HepG2 (cell line): ENCODE results near the gene MINDY1. TPM values are rescaled to one million over a fixed set of nuclear protein-coding genes. Genes with fewer than 3 reads are reported as not detected.

ENCODE experiments used
- ATAC-seq: fragments of 200-7000 bp; cut with Tn5 transposase; 3 replicates; pipeline ENCODE4 v1.9.1; 2020; ENCODE audit warnings: mild to moderate bottlenecking, moderate library complexity
- BruUV-seq: library from RNA; stranded (reverse); fragments of 400-500 nt; replicated peaks from 2 replicates; lab custom pipeline; 2021; lab: Mats Ljungman, UMichigan
- CTCF ChIA-PET: fragments of 300-600 bp; formaldehyde crosslinking; extraction: SDS; loops from one replicate; lab custom pipeline; 2021; ENCODE audit warnings: low total read pairs, inconsistent platforms, low intra/inter-chr PET ratio; lab: Yijun Ruan, JAX
- POLR2A ChIA-PET: fragments of 350-600 bp; sonication (Branson Sonifier 250); formaldehyde crosslinking; loops from one replicate; lab custom pipeline; 2020; ENCODE audit warnings: antibody characterized with exemption, inconsistent platforms; lab: Yijun Ruan, JAX
- DNase-seq: peaks from one replicate; pipeline ENCODE4 v3.0.0-alpha.2; 2015; ENCODE audit warnings: low spot score
- FAIRE-seq: peaks from 3 replicates; lab custom pipeline; 2011; peaks lifted over from hg19 to GRCh38; lab: Jason Lieb, UNC
- H2AFZ ChIP-seq: one replicate; pipeline ENCODE4 v1.6.1; 2011; ENCODE audit warnings: low read length, inconsistent platforms
- H3K27ac ChIP-seq: fragments of 300-600 bp; 3 replicates; pipeline ENCODE4 v1.8.0; 2011; ENCODE audit warnings: mixed run types, mild to moderate bottlenecking, mixed read lengths, low read length, inconsistent platforms; ENCODE audit not compliant: insufficient read depth; ENCODE audit errors: extremely low read length
- H3K27me3 ChIP-seq, 2 experiments: fragments of 200-600 bp in 1 of 2; 2 replicates in 1 of 2; 3 replicates in 1 of 2; pipeline versions ENCODE4 v1.6.0 to v1.8.0; 2011; ENCODE audit warnings: low read length in 2 of 2, mild to moderate bottlenecking in 2 of 2, moderate library complexity in 2 of 2, inconsistent platforms in 1 of 2; ENCODE audit not compliant: insufficient read depth in 2 of 2, control insufficient read depth in 1 of 2
- H3K36me3 ChIP-seq, 2 experiments: fragments of 200-600 bp in 1 of 2; replicated peaks in 1 of 2; 2 replicates in 1 of 2; 3 replicates in 1 of 2; pipeline versions ENCODE4 v1.5.1 to v1.8.0; 2011; ENCODE audit warnings: low read length in 2 of 2, inconsistent platforms in 1 of 2; ENCODE audit not compliant: insufficient read depth in 2 of 2, control insufficient read depth in 1 of 2
- H3K4me1 ChIP-seq: 2 replicates; pipeline ENCODE4 v1.5.1; 2012; ENCODE audit warnings: low read length, inconsistent platforms; ENCODE audit not compliant: insufficient read depth
- H3K4me2 ChIP-seq: 2 replicates; pipeline ENCODE4 v1.6.0; 2011; ENCODE audit warnings: low read depth, low read length, inconsistent platforms
- H3K4me3 ChIP-seq, 3 experiments: fragments of 200-600 bp in 1 of 3; sonication (generic), shearing (Covaris generic) in 1 of 3; replicated peaks in 1 of 3; 2 replicates each; pipeline ENCODE4 v1.5.1; 2011 to 2016; ENCODE audit warnings: low read length in 3 of 3, inconsistent platforms in 2 of 3, low read depth in 2 of 3, mild to moderate bottlenecking in 2 of 3, control low read depth in 1 of 3, mixed read lengths in 1 of 3; ENCODE audit not compliant: insufficient read depth in 1 of 3
- H3K79me2 ChIP-seq: one replicate; pipeline ENCODE4 v1.6.1; 2011; ENCODE audit warnings: low read length, inconsistent platforms; ENCODE audit not compliant: insufficient read depth
- H3K9ac ChIP-seq: 2 replicates; pipeline ENCODE4 v1.6.0; 2011; ENCODE audit warnings: mild to moderate bottlenecking, low read depth, low read length, inconsistent platforms; ENCODE audit not compliant: insufficient read depth
- H3K9me3 ChIP-seq: 2 replicates; pipeline ENCODE4 v1.5.1; 2012; ENCODE audit warnings: mild to moderate bottlenecking, low read length
- H4K20me1 ChIP-seq: 2 replicates; pipeline ENCODE4 v1.6.0; 2011; ENCODE audit warnings: inconsistent platforms, mild to moderate bottlenecking, low read length, moderate library complexity; ENCODE audit not compliant: insufficient read depth
- AFF4 ChIP-seq: sonication (generic); formaldehyde crosslinking; IDR thresholded peaks from 2 replicates; pipeline ENCODE4 v1.4.0; 2020; ENCODE audit warnings: missing genetic modification reagents
- AKAP8 ChIP-seq: sonication (generic); formaldehyde crosslinking; IDR thresholded peaks from 2 replicates; pipeline ENCODE4 v1.5.1; 2020; ENCODE audit warnings: mild to moderate bottlenecking, missing genetic modification reagents
- CBX1 ChIP-seq: IDR thresholded peaks from one replicate; pipeline ENCODE4 v1.6.1; 2016; ENCODE audit warnings: antibody characterized with exemption, low read depth
- EEA1 ChIP-seq: sonication (generic); formaldehyde crosslinking; IDR thresholded peaks from 2 replicates; pipeline ENCODE4 v1.5.1; 2020; ENCODE audit warnings: mild to moderate bottlenecking, missing genetic modification reagents, borderline replicate concordance
- FOXK2 ChIP-seq: fragments of 450-650 bp; IDR thresholded peaks from 2 replicates; pipeline ENCODE4 v1.6.1; 2016
- HIVEP1 ChIP-seq: sonication (generic); formaldehyde crosslinking; IDR thresholded peaks from 2 replicates; pipeline ENCODE4 v1.4.0; 2020; ENCODE audit warnings: mild to moderate bottlenecking, missing genetic modification reagents
- NFIC ChIP-seq: IDR thresholded peaks from 2 replicates; pipeline ENCODE4 v1.6.1; 2012; ENCODE audit warnings: mild to moderate bottlenecking, low read length, inconsistent platforms
- RARA ChIP-seq: IDR thresholded peaks from 2 replicates; pipeline ENCODE4 v1.6.1; 2016; ENCODE audit warnings: missing genetic modification reagents, missing compliant biosample characterization
- SIX4 ChIP-seq: sonication (generic); formaldehyde crosslinking; IDR thresholded peaks from 2 replicates; pipeline ENCODE4 v1.4.0; 2020; ENCODE audit warnings: missing genetic modification reagents
- SMC3 ChIP-seq: IDR thresholded peaks from 2 replicates; pipeline ENCODE4 v1.6.1; 2011; ENCODE audit warnings: low read length, improper control_type of control experiment
- SRF ChIP-seq: IDR thresholded peaks from 2 replicates; pipeline ENCODE4 v1.6.1; 2011; ENCODE audit warnings: mild to moderate bottlenecking, low read depth, low read length, moderate library complexity
- ZNF207 ChIP-seq: fragments of 450-650 bp; IDR thresholded peaks from 2 replicates; pipeline ENCODE4 v1.6.1; 2016; ENCODE audit warnings: antibody characterized with exemption, borderline replicate concordance
- ZNF280B ChIP-seq: sonication (generic); formaldehyde crosslinking; IDR thresholded peaks from 2 replicates; pipeline ENCODE4 v1.5.0; 2020; ENCODE audit warnings: missing genetic modification reagents, mild to moderate bottlenecking, borderline replicate concordance
- ZNF501 ChIP-seq: sonication (generic); formaldehyde crosslinking; IDR thresholded peaks from 2 replicates; pipeline ENCODE4 v1.5.1; 2020; ENCODE audit warnings: mild to moderate bottlenecking, moderate library complexity, missing genetic modification reagents
- ZNF510 ChIP-seq: sonication (generic); formaldehyde crosslinking; IDR thresholded peaks from 2 replicates; pipeline ENCODE4 v1.4.0; 2020; ENCODE audit warnings: low read depth, mild to moderate bottlenecking, missing genetic modification reagents
- ZNF577 ChIP-seq: sonication (generic); formaldehyde crosslinking; IDR thresholded peaks from 2 replicates; pipeline ENCODE4 v1.4.0; 2020; ENCODE audit warnings: mild to moderate bottlenecking, low read depth, missing genetic modification reagents, borderline replicate concordance
- ZNF790 ChIP-seq: sonication (generic); formaldehyde crosslinking; IDR thresholded peaks from 2 replicates; pipeline ENCODE4 v1.8.0; 2022; ENCODE audit warnings: missing genetic modification reagents, mild to moderate bottlenecking, borderline replicate concordance
- ZUFSP ChIP-seq: sonication (generic); formaldehyde crosslinking; IDR thresholded peaks from 2 replicates; pipeline ENCODE4 v1.9.0; 2021; ENCODE audit warnings: missing genetic modification reagents, mild to moderate bottlenecking, borderline replicate concordance
- WGBS: methylation state at CpG from one replicate; pipeline ENCODE4 v1.1.6; 2017; ENCODE audit warnings: low lambda C conversion rate; 5-methylcytosine and 5-hydroxymethylcytosine counted together
- in situ Hi-C: cut with HindIII; loops from 2 replicates; pipeline ENCODE4 v1.10.0; 2017; ENCODE audit warnings: low pct_unique_long_range_greater_than_20kb; ENCODE audit not compliant: extremely low pct_ligation_motif_present
- intact Hi-C: fragments of 100-400 bp; cut with micrococcal nuclease; formaldehyde crosslinking; loops from one replicate; pipeline ENCODE4 v1.10.0; 2022; ENCODE audit not compliant: unreplicated experiment
- polyA plus RNA-seq, 8 experiments: library from polyadenylated mRNA; depleted of rRNA in 3 of 8; stranded (reverse) in 7 of 8; unstranded in 1 of 8; fragments of >200 nt; fragmentation: Illumina TruSeq in 4 of 8; extraction: Trizol in 4 of 8; gene quantifications; 2 replicates each; pipeline versions ENCODE4 v1.2.1 to v1.2.3, GENCODE V29; 2011 to 2016; ENCODE audit warnings: low read depth in 4 of 8, missing spikeins in 1 of 8, mixed read lengths in 1 of 8; ENCODE audit not compliant: insufficient read depth in 1 of 8
- total RNA-seq, 5 experiments: library from RNA; depleted of rRNA; stranded (reverse); fragments of >200 nt; fragmentation: Illumina TruSeq; extraction: Trizol; gene quantifications; 2 replicates each; pipeline ENCODE4 v1.2.3, GENCODE V29; 2016; ENCODE audit warnings: low read depth in 1 of 5

Gene MINDY1
- total and polyA plus RNA-seq, 2 of the 13 experiments (the other 11 are each of a cell fraction or from before 2014, with no cell fraction given): 11.1 to 15.0 TPM

- H4K20me1 ChIP-seq: peaks cover 21% of the 10 kb centered on the region
- peaks cover 63% of the 10 kb centered on the region for H3K79me2 ChIP-seq
- intact Hi-C loops (loop anchor here (5.0 kb wide), 1 partner anchor 35 kb away; the partner anchor contains the start of genes MINDY1 and PRUNE1), in situ Hi-C loops (no loop called here)
- peak overlapping the region; percentile 71 to 95 (median 89) for H3K4me3 ChIP-seq
- no peak for FAIRE-seq
- ATAC-seq: no peak
- peak overlapping the region; percentile 98 for H3K4me2 ChIP-seq
- ChIA-PET POLR2A (interaction anchor here (1.2 to 10.3 kb wide), 8 partner anchors 9 to 45 kb away, joined by 3 to 114 read pairs (median 12); partner anchors contain the start of genes ANXA9, MINDY1 and SETDB1), CTCF (interaction anchor here (2.5 kb wide), 1 partner anchor 8 kb away, joined by 18 read pairs; the partner anchor contains the start of gene ANXA9)
- H3K36me3 ChIP-seq: peaks cover 9 to 19% of the 10 kb centered on the region in 2 experiments
- BruUV-seq: TSS peak; percentile 52
- peak overlapping the region; percentile 96 for H3K27ac ChIP-seq
- H3K27me3 ChIP-seq: no peaks in the 10 kb centered on the region; a peak in 1 of 5 replicates
- no peak for DNase-seq
- H3K9ac ChIP-seq: peak overlapping the region; percentile 97
- no peaks in the 10 kb centered on the region for H3K9me3 ChIP-seq
- H2AFZ ChIP-seq: no peak overlapping the region
- peaks cover 71% of the 10 kb centered on the region for H3K4me1 ChIP-seq
- WGBS: 5% methylated on average over 4 of the region's 4 CpGs
- TF ChIP-seq ZNF790 (CRISPR knock-in tag): no peak
- TF ChIP-seq ZNF501 (CRISPR knock-in tag): peak; percentile 49; the same call in 1 of the 2 replicates
- no peak for TF ChIP-seq SRF
- TF ChIP-seq ZNF207: no peak
- TF ChIP-seq ZNF280B: no peak
- 0 out of 2 replicates have a peak, but pooled peaks have one; percentile 79 for TF ChIP-seq AFF4 (CRISPR knock-in tag)
- TF ChIP-seq EEA1 (CRISPR knock-in tag): no peak
- TF ChIP-seq SIX4 (CRISPR knock-in tag): no peak
- no peak for TF ChIP-seq ZUFSP (CRISPR knock-in tag)
- TF ChIP-seq HIVEP1: no peak
- no peak for TF ChIP-seq NFIC
- TF ChIP-seq FOXK2: no peak
- 0 out of 2 replicates have a peak, but pooled peaks have one; percentile 40 for TF ChIP-seq ZNF510 (CRISPR knock-in tag)
- no peak for TF ChIP-seq RARA (CRISPR knock-in tag)
- TF ChIP-seq CBX1: no peak
- 0 out of 2 replicates have a peak, but pooled peaks have one; percentile 3 for TF ChIP-seq SMC3
- no peak for TF ChIP-seq AKAP8
- no peak for TF ChIP-seq ZNF577 (CRISPR knock-in tag)
These were observed 34.2 kb downstream of the MINDY1 start for GRCh38 chr1:150972417-150972940.
